CD4-positive, alpha-beta T cell treated with Interleukin-6 at 100 ng/mL for 8 hours (primary cell): ENCODE data around the gene SCRN2.

Source experiments
- DNase-seq: peaks from one replicate; pipeline ENCODE4 v3.0.0-alpha.2; 2020; ENCODE audit warnings: mixed read lengths, low spot score

Gene SCRN2

DNA sequence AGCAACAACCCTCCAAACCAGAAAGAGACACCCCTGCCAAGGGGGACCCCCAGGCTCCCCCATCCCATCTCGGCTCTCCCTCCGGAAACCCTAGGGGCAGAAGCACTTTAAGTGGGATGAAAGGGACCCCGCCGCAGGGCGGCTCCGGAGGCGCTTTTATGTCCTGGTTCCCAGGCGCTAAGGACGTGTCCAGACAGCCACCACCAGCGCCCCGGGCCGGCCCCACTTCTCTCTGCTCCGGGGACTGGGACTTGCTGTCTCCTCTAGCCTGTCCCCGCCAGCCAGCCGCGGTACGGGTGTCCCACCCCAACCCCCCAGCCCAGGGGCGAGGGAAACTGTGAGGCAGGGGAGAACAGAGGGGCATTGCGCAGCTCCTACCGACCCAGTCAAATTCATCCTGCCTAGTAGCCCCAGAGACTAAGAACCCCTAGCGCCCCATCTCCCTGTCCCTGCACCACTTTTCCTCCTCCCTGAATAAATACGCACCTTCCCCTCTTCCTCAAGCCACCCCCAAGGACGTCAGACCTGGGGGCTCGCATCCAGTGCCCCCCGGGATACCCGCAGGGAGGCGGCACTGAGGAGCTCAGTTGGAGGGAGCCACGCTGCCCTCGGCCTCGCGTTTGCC, 5.8 kb upstream of the SCRN2 start:
- DNase-seq = no peak

DNA sequence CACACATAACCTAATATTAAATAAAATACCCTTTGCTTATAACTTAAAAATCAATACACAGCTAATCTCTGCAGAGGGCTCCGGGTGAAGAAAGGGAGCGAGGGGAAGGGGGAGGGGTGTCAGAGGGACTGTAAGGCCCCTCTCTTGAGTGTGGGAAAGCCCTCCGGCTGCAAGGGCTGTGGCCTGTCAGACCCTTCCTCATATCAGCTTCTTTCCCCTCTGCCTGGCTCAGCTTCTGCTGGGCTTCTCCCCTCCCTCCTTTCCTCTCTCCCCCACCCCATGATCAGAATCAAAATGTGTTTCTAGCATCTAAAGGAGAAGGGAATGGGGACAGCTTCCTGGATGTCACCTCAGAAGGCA, 4.6 kb upstream of the SCRN2 start:
- DNase-seq = no peak

DNA sequence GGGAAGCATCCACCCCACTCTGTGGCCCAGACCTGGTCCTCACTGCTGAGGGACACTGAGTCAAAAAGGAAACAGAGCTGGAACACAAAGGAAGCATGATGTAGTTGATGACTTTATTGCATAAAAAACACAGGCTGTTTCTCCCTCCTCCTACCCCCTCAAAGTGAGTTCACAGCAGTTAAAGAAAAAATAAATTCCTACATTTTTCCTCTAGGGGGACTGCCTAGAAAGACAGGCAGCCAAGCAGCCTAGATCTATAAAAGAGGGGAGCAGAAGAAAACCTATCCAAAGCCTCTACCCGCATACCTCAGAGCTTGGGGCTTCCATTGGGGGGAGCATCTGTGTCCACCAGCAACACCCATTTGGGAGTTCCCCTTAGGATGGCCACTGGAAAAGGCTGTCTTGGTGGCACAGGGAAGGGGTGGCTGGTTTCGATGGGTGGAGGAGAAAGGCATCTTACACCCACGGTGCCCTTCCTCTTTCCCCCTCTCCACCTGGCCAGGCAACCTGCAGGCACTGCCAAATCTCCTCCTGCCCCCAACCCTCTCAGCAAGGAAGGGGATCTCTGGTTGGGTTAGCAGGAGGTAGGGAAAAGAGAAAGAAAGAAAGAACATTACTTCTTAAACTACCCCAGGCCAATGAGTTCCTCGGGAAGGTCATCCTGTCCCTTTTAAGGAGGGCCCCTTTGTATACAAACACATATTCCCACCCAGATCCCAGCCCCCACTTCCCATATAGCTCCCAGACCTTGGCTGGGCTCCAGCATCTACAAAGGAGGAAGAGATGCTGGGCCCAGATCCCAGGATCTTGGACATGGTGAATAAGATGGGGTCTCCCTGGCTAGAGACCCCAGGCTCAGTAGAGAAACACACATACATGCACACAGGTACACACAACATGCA, 4.0 kb upstream of the SCRN2 start:
- DNase-seq = no peak

DNA sequence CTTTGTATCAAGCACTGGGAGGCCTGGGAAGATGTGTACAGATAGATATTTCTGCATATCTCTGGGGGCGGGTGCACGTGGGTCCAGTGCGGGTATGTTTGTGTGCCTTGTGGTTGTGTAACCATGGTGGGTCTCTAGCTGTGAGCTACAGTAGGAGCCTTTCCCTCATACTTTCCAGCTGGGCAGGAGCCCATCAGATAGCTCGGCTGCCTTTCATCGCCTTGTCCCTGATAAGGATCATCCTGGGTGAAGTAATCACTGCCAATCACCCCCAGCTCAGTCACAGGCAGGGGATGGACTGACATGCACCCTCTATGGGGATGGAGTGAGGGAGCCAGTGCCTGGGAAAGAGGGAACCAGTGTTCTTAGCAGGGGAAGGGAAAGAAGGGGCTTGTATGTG, 3.2 kb upstream of the SCRN2 start:
- no peak for DNase-seq

DNA sequence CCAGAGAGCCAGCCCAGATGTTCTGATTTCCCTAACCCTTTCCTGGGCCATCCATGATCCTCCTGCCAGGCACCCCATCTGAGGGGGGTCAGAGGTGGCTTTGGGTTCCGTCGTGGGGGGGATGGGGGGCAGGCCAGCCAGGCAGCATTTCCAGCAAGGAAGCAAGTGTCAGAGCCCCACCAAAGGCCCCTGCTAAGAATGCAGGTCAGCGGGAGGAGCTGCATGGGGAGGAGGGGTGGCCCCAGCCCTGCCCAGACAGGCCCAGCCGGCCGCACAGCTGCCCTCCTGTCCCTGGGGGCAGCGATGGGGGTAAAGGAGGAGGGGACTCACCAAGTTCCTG, 2.3 kb upstream of the SCRN2 start:
- DNase-seq = no peak

DNA sequence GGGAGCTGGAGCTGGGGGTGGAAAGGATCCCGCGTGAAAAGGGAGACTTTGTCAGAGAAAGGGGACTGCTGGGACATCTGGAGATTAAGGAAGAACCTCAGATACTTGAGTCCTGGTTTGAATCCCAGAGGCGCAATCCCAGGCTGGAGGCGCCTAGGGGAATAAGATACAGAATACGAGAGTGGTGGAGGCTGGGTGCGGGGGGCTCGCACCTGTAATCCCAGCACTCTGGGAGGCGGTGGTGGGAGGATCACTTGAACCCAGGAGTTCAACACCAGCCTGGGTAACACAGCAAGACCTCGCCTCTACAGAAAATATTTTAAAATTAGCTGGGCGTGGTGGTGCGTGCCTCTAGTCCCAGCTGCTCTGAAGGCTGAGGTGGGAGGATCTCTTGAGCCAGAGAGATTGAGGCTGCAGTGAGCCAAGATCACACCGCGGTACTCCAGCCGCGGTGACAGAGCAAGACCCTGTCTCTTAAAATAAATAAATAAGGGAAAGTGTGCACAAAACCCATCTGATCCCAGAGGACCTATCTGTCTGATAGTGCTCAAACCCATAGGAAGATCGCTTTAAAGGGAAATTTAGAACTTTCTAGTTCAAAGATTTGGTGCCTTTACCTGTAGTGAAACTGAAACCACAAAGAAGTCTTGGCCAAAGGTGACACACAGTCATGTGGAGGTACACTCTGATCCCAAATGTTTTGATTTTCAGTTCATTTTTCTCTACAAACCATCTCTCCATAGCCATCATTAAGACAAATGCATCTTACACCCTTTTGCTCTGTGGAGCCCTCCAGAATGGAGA, 617 bp upstream of the SCRN2 start:
- DNase-seq = no peak

- DNase-seq = no peak
Observed at GRCh38 chr17:47840001-47840741, 902 bp downstream of the SCRN2 start.

DNA sequence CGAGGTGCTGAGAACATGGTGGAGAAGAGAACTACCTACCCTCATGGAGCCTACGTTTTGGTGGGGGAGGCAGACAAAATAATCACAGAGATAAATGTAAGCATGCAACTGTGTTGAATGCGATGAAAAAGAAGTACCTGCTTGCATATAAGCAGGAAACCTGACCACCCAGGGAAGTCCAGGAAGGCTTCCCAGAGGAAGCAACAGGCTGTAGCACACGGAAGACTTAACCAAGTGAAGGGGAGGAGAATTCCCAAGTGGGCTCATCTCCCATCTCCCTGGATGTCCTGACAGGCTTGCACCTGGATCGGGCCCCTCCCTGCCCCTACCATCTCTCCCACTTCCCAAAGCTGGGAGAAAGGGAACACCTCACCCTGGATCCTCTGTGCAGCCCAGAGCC, 2.0 kb downstream of the SCRN2 start:
- DNase-seq = no peak

- no peak for DNase-seq
Observed at GRCh38 chr17:47838636-47839035, 2.4 kb downstream of the SCRN2 start.

GRCh38 chr17:47837401-47838039, 3.6 kb downstream of the SCRN2 start:
- DNase-seq = no peak

- no peak for DNase-seq
Observed at GRCh38 chr17:47836601-47837000, 4.5 kb downstream of the SCRN2 start.

DNA sequence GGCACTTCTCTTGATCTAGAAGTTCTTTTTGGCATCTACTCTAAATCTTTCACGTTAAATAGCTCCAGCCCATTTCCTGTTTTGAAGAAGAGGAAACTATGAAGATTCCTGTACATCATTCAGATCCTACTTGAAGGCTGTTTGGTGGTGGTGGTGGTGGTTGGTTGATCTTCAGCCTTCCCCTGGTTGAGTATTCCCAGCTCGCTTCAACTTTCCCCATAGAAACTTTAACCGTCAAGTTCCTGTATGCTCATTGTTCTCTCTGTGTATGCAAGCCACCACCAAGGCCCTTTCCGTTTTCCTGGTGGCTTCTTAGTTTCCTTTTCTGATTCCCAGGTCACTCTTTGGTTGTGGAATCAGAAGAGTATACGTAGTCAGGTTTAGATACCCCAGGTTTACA, 6.3 kb downstream of the SCRN2 start:
- DNase-seq = no peak

GRCh38 chr17:47831934-47832327, 9.1 kb downstream of the SCRN2 start:
- DNase-seq = no peak

- peak; percentile 90 for DNase-seq
Observed at GRCh38 chr17:47831003-47831933, 9.8 kb downstream of the SCRN2 start, which contains the start of the genes LRRC46 and MRPL10. Gene LRRC46, plus strand, starts transcription at chr17:47831670. Its CDS starts 320 bp downstream, at chr17:47831990. Gene MRPL10, minus strand, starts transcription at chr17:47831541. Its CDS starts 30 bp downstream, at chr17:47831511.

- DNase-seq = no peak
Observed at GRCh38 chr17:47830396-47831002, 10.6 kb downstream of the SCRN2 start.

DNA sequence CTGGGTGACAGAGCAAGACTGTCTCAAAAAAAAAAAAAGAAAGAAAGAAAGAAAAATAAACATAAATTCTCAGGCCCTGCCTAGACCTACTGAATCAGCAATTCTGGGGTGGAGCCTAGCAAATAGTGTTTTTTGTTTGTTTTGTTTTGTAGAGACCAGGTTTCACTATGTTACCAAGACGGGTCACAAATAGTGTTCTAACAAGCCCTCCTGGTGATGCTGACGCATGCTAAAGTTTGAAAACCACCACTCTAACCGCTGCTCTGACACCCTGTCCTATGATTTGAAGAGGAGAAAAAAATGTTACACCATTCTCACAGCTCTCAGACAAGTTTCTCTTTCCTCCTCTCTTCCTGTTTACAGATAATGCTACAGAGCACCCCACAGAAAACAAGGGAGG, 11.2 kb downstream of the SCRN2 start:
- peak; percentile 61 for DNase-seq

- no peak for DNase-seq
Observed at GRCh38 chr17:47823519-47823918, 17.6 kb downstream of the SCRN2 start.

DNA sequence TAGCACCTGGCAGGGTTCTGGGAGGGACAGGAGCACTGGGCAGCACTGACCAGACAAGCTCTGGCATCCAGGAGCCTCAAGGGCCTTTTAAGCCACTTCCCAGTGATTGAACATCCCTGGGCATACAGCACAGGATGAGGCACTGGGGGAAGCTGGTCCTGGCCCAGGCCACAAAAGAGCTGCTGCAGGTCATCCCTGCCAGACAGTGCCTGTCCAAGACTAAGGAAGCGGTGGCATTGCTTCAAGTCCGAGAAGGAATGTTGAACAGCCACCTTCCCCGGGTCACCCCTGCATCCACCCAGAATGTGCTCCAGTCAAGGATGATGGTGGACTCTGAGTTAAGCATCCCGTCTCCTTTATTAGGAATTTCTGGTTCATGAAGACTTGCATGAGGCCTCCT, 18.3 kb downstream of the SCRN2 start:
- DNase-seq = no peak

- peak; percentile 87 for DNase-seq
Observed at GRCh38 chr17:47821424-47822391, 19.4 kb downstream of the SCRN2 start, which contains the start of gene OSBPL7. Gene OSBPL7, minus strand, starts transcription at chr17:47821794. Its CDS starts 1,516 bp downstream, at chr17:47820278.
